NCI-H510A treated with DMSO at 0.1 percent for 48 hours (cell line): ENCODE results near the gene ZNF407.
A peak's percentile ranks its signal among the peaks of the same experiment; 100 is the strongest.

Experiments
- DNase-seq: peaks from one replicate; lab custom pipeline; 2025; lab: John Stamatoyannopoulos, UW

ZNF407 gene

GRCh38 chr18:74832381-74832780 is 234.7 kb downstream of the ZNF407 start:
- DNase-seq, result no peak

- no peak for DNase-seq
Measured at GRCh38 chr18:74832999-74833398, 235.3 kb downstream of the ZNF407 start.

- DNase-seq, result no peak
Measured at GRCh38 chr18:74834424-74835309, 237.0 kb downstream of the ZNF407 start.

- DNase-seq, result peak; percentile 95
Measured at GRCh38 chr18:74836296-74837139, 238.8 kb downstream of the ZNF407 start.

- DNase-seq, result peak; percentile 77
Measured at GRCh38 chr18:74840492-74841167, 243.0 kb downstream of the ZNF407 start.

- no peak for DNase-seq
Measured at GRCh38 chr18:74841248-74841647, 243.6 kb downstream of the ZNF407 start.

GRCh38 chr18:74849301-74849700 is 251.6 kb downstream of the ZNF407 start:
- no peak for DNase-seq

GRCh38 chr18:74856434-74856833 is 258.8 kb downstream of the ZNF407 start:
- no peak for DNase-seq

GRCh38 chr18:74856928-74857327 is 259.3 kb downstream of the ZNF407 start:
- no peak for DNase-seq

- no peak for DNase-seq
Measured at GRCh38 chr18:74857901-74858300, 260.2 kb downstream of the ZNF407 start.

GRCh38 chr18:74861154-74861553 is 263.5 kb downstream of the ZNF407 start:
- no peak for DNase-seq

- DNase-seq, result no peak
Measured at GRCh38 chr18:74862094-74862493, 264.4 kb downstream of the ZNF407 start.

GRCh38 chr18:74866577-74866976 is 268.9 kb downstream of the ZNF407 start:
- no peak for DNase-seq

- DNase-seq, result no peak
Measured at GRCh38 chr18:74868461-74868860, 270.8 kb downstream of the ZNF407 start.

- DNase-seq, result no peak
Measured at GRCh38 chr18:74869904-74870863, 272.5 kb downstream of the ZNF407 start.

- DNase-seq, result no peak
Measured at GRCh38 chr18:74870950-74871349, 273.3 kb downstream of the ZNF407 start.

- no peak for DNase-seq
Measured at GRCh38 chr18:74873629-74874028, 276.0 kb downstream of the ZNF407 start.

GRCh38 chr18:74874351-74874750 is 276.7 kb downstream of the ZNF407 start:
- no peak for DNase-seq

GRCh38 chr18:74876630-74877243 is 279.1 kb downstream of the ZNF407 start:
- no peak for DNase-seq

GRCh38 chr18:74878267-74878666 is 280.6 kb downstream of the ZNF407 start:
- no peak for DNase-seq
